Measurements from ENCODE around the gene DCAF17. TPM values are rescaled to one million over a fixed set of nuclear protein-coding genes. Genes with fewer than 3 reads are reported as not detected.

DCAF17 gene
- total RNA-seq, 1 donor from 2014 or later = 19.6 TPM

DNA sequence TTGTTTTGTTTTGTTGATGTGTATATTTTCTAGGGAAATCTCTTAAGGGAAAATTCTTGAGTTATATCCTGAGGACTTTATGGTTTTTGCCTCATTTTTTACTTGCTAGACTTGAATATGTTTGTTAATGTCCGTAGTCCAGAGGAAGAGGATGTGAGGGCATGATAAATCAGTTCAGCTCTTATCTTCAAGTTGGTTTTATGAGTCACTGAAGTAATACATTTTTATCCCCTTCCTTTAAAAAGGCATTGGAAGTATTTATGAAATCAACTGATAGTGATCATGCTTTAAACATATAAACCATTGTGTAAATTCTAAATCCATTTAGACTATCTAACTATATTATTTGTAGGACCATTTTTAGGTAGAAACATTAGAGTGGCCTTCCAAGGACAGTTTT lies 44.3 kb downstream of the DCAF17 start:
- H3K9me3 ChIP-seq = no peaks in the 10 kb centered on the region
- no peak for DNase-seq (ENCODE audit: extremely low spot score in 2 of 2)
- H3K4me3 ChIP-seq = no peak overlapping the region
- no peaks in the 10 kb centered on the region for H3K27me3 ChIP-seq
- H3K4me1 ChIP-seq = no peaks in the 10 kb centered on the region
- intact Hi-C loops (cut with DNase I) = no loop called here
- TF ChIP-seq POLR2A (IDR thresholded peaks at IDR 0.05) (no peak), POLR2AphosphoS5 (IDR thresholded peaks at IDR 0.05; ENCODE audit: insufficient read depth in 1 of 2, low read depth in 1 of 2) (no peak)
- TF ChIP-seq, protein P1, sequence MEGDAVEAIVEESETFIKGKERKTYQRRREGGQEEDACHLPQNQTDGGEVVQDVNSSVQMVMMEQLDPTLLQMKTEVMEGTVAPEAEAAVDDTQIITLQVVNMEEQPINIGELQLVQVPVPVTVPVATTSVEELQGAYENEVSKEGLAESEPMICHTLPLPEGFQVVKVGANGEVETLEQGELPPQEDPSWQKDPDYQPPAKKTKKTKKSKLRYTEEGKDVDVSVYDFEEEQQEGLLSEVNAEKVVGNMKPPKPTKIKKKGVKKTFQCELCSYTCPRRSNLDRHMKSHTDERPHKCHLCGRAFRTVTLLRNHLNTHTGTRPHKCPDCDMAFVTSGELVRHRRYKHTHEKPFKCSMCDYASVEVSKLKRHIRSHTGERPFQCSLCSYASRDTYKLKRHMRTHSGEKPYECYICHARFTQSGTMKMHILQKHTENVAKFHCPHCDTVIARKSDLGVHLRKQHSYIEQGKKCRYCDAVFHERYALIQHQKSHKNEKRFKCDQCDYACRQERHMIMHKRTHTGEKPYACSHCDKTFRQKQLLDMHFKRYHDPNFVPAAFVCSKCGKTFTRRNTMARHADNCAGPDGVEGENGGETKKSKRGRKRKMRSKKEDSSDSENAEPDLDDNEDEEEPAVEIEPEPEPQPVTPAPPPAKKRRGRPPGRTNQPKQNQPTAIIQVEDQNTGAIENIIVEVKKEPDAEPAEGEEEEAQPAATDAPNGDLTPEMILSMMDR (IDR thresholded peaks at IDR 0.05) = no peak
- H3K27ac ChIP-seq = no peak overlapping the region
- peaks cover 0 to 35% of the 10 kb centered on the region in 2 donors for H3K36me3 ChIP-seq

DNA sequence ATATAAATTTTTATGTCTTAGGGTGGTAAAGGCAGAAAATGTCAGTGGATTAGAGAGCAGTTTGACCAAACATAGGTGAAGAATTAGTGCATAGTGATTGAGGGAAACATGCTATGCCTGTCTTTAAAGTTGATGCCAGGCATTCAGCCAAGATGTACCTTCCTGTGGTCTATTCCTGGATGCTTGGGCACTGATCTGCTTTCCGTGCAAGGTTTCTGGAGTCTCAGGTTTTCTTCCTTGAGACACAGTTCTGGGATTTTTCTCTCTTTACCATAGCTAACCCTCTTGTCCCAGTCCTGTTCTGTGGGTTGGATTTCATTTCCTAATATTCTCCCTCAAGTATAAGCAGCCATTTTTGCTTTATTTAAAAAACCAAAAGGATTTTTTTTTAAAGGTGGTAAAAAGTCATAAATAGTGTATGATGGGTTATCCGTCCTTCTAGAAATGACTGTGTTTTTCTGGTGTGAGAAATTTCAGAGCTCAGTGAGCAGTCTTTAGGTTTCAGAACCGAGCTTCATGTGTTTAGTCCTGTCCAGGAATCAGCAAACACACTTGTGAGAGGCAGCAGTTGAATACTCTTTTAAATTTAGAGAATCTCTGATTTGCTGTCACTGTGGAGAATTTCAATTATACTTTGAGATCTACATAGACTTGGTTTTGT lies 45.3 kb downstream of the DCAF17 start:
- Histone ChIP-seq H3K36me3 (peaks cover 0 to 34% of the 10 kb centered on the region in 2 donors), H3K27me3 (no peaks in the 10 kb centered on the region), H3K9me3 (no peaks in the 10 kb centered on the region), H3K4me1 (no peaks in the 10 kb centered on the region), H3K4me3 (no peak overlapping the region), H3K27ac (no peak overlapping the region)
- TF ChIP-seq POLR2AphosphoS5 (IDR thresholded peaks at IDR 0.05; ENCODE audit: insufficient read depth in 1 of 2, low read depth in 1 of 2) (no peak), POLR2A (IDR thresholded peaks at IDR 0.05) (no peak)
- TF ChIP-seq, protein P1 (IDR thresholded peaks at IDR 0.05) = no peak
- no peak for DNase-seq (ENCODE audit: extremely low spot score in 2 of 2)
- intact Hi-C loops (cut with DNase I) = no loop called here

DNA sequence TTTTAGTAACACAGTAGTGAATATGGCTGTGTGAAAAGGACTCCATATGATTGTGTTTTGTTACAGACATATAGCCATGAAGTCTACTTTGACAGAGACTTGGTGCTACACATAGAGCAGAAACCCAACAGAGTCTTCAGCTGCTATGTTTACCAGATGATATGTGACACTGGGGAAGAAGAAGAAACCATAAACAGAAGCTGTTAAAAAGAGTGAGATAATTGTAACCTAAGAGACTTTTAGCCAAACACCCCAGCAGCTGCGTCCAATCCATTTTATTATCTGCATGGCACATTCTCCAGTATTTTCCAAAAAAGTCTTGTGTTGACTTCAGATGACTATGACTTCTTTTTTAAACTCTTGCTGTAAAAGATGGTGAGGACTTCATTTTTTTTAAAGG lies 46.9 kb downstream of the DCAF17 start:
- no peaks in the 10 kb centered on the region for H3K27me3 ChIP-seq
- H3K4me3 ChIP-seq = no peak overlapping the region
- H3K27ac ChIP-seq = no peak overlapping the region
- H3K36me3 ChIP-seq = peaks cover 0 to 22% of the 10 kb centered on the region in 2 donors
- DNase-seq (ENCODE audit: extremely low spot score in 2 of 2) = no peak
- intact Hi-C loops (cut with DNase I) = no loop called here
- no peaks in the 10 kb centered on the region for H3K4me1 ChIP-seq
- no peaks in the 10 kb centered on the region for H3K9me3 ChIP-seq
- TF ChIP-seq POLR2AphosphoS5 (IDR thresholded peaks at IDR 0.05; ENCODE audit: insufficient read depth in 1 of 2, low read depth in 1 of 2) = no peak
- TF ChIP-seq POLR2A (IDR thresholded peaks at IDR 0.05) = no peak
- TF ChIP-seq, protein P1 (IDR thresholded peaks at IDR 0.05) = no peak

DNA sequence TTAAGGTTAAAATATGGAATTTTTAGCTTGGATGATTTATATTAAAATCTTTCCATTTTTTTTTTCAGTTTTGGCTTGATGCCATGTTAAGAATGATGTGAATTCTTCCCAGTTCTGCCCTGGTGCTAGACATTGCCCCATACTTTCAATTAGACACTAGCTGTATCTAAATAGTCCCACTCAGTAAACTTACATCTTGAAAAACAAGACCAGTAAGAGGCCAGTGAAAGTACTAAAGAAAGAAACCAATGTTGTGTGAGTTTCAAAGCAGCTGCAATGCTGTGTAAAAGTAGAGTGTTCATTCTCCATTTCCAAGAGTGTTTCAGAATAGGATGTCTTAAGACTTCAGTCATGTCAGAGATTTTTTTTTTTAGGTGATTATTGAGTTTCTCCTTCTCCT lies 48.3 kb downstream of the DCAF17 start:
- no peak for DNase-seq (ENCODE audit: extremely low spot score in 2 of 2)
- peaks cover 0 to 12% of the 10 kb centered on the region in 2 donors for H3K36me3 ChIP-seq

DNA sequence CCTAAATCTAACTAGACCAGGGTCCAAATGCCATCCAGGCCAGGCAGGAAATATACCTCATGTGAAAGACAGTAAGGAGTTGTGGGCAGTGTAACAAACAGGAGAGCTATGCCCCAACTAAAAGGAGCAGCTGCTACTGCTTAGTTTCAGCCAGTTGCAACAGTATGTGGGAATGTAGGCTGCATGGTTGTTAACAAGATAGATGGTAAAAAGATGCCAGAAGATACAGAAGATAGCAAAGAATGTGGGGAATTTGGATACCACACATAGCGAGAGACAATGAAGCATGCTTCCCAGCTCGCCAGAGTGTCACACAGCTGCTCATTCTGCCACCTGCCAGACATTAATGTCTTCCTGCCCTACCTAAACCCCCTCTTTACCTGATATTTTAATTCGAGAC lies 48.9 kb downstream of the DCAF17 start:
- no peak for TF ChIP-seq POLR2A (IDR thresholded peaks at IDR 0.05)
- peaks cover 0 to 12% of the 10 kb centered on the region in 2 donors for H3K36me3 ChIP-seq
- DNase-seq (ENCODE audit: extremely low spot score in 2 of 2) = no peak
- H3K9me3 ChIP-seq = no peaks in the 10 kb centered on the region
- H3K4me1 ChIP-seq = no peaks in the 10 kb centered on the region
- H3K27ac ChIP-seq = no peak overlapping the region
- no peak overlapping the region for H3K4me3 ChIP-seq
- H3K27me3 ChIP-seq = no peaks in the 10 kb centered on the region
- intact Hi-C loops (cut with DNase I) = no loop called here

More for the DNA sequence above, 48.3 kb downstream of the DCAF17 start:
- H3K4me1 ChIP-seq = no peaks in the 10 kb centered on the region
- H3K27me3 ChIP-seq = no peaks in the 10 kb centered on the region
- intact Hi-C loops (cut with DNase I) = no loop called here
- H3K4me3 ChIP-seq = no peak overlapping the region
- no peak overlapping the region for H3K27ac ChIP-seq
- H3K9me3 ChIP-seq = no peaks in the 10 kb centered on the region
- no peak for TF ChIP-seq POLR2A (IDR thresholded peaks at IDR 0.05)
- no peak for TF ChIP-seq POLR2AphosphoS5 (IDR thresholded peaks at IDR 0.05; ENCODE audit: insufficient read depth in 1 of 2, low read depth in 1 of 2)
- TF ChIP-seq, protein P1 (IDR thresholded peaks at IDR 0.05) = no peak
